Endothelial cell of umbilical vein (primary cell): Measurements from ENCODE around the gene FBXO21. TPM values are rescaled to one million over a fixed set of nuclear protein-coding genes. Genes with fewer than 3 reads are reported as not detected.

Experiments
- BruUV-seq: library from RNA; stranded (reverse); fragments of 400-500 nt; replicated peaks from 2 replicates; lab custom pipeline; 2021; lab: Mats Ljungman, UMichigan
- CTCF ChIA-PET: fragments of 300-600, 350-600 bp; sonication (Branson Sonifier 250); formaldehyde crosslinking; loops from one replicate; lab custom pipeline; 2021; ENCODE audit warnings: antibody characterized with exemption, inconsistent platforms; lab: Charles Lee
- POLR2A ChIA-PET: fragments of 300-600, 350-600 bp; sonication (Branson Sonifier 250); formaldehyde crosslinking; loops from one replicate; lab custom pipeline; 2021; ENCODE audit warnings: antibody characterized with exemption, inconsistent platforms; lab: Charles Lee
- DNase-seq: peaks from one replicate; pipeline ENCODE4 v3.0.0-alpha.2; 2011; ENCODE audit warnings: low read depth, low spot score
- FAIRE-seq: peaks from 2 replicates; lab custom pipeline; 2011; peaks lifted over from hg19 to GRCh38; lab: Jason Lieb, UNC
- H2AFZ ChIP-seq: 2 replicates; pipeline ENCODE4 v1.6.0; 2012; ENCODE audit warnings: low read depth, low read length, control low read depth, inconsistent platforms
- H3K27ac ChIP-seq: 2 replicates; pipeline ENCODE4 v1.5.1; 2011; ENCODE audit warnings: low read depth, mild to moderate bottlenecking, control low read depth, low read length, moderate library complexity; ENCODE audit not compliant: insufficient read depth
- H3K27me3 ChIP-seq, 2 experiments: 2 replicates each; pipeline versions ENCODE4 v1.6.0 to v1.6.1; 2011; ENCODE audit warnings: low read length in 2 of 2, mixed read lengths in 1 of 2; ENCODE audit not compliant: control insufficient read depth in 2 of 2, insufficient read depth in 2 of 2
- H3K36me3 ChIP-seq, 2 experiments: 2 replicates in 1 of 2; 3 replicates in 1 of 2; pipeline ENCODE4 v1.5.1; 2011; ENCODE audit warnings: low read length in 2 of 2, mild to moderate bottlenecking in 1 of 2, moderate library complexity in 1 of 2; ENCODE audit not compliant: control insufficient read depth in 2 of 2, insufficient read depth in 2 of 2; ENCODE audit errors: extremely low read depth in 1 of 2
- H3K4me1 ChIP-seq: 3 replicates; pipeline ENCODE4 v1.5.1; 2011; ENCODE audit warnings: mild to moderate bottlenecking, low read length; ENCODE audit not compliant: control insufficient read depth, insufficient read depth; ENCODE audit errors: extremely low read depth
- H3K4me2 ChIP-seq: 2 replicates; pipeline ENCODE4 v1.6.1; 2011; ENCODE audit warnings: low read length, control low read depth, mixed read lengths; ENCODE audit not compliant: insufficient read depth
- H3K4me3 ChIP-seq, 3 experiments: fragments of 200-600 bp in 1 of 3; sonication (generic), shearing (Covaris generic) in 1 of 3; replicated peaks in 1 of 3; 2 replicates each; pipeline ENCODE4 v1.5.1; 2011 to 2016; ENCODE audit warnings: control low read depth in 3 of 3, low read length in 3 of 3, mild to moderate bottlenecking in 2 of 3, inconsistent platforms in 1 of 3, low read depth in 1 of 3, moderate library complexity in 1 of 3; ENCODE audit not compliant: insufficient read depth in 1 of 3
- H3K79me2 ChIP-seq: 2 replicates; pipeline ENCODE4 v1.6.0; 2012; ENCODE audit warnings: low read length, inconsistent platforms; ENCODE audit not compliant: control insufficient read depth, insufficient read depth
- H3K9ac ChIP-seq: replicated peaks from 2 replicates; pipeline ENCODE3; 2011; ENCODE audit warnings: low read length, control low read depth; ENCODE audit not compliant: insufficient read depth; ENCODE audit errors: extremely low read depth
- H3K9me1 ChIP-seq: replicated peaks from 3 replicates; pipeline ENCODE4 v1.6.0; 2011; ENCODE audit warnings: mild to moderate bottlenecking, low read length; ENCODE audit not compliant: control insufficient read depth, insufficient read depth; ENCODE audit errors: extremely low read depth
- H3K9me3 ChIP-seq: replicated peaks from 2 replicates; pipeline ENCODE4 v1.5.1; 2012; ENCODE audit warnings: low read length, inconsistent platforms; ENCODE audit not compliant: control insufficient read depth, insufficient read depth
- H4K20me1 ChIP-seq: replicated peaks from 2 replicates; pipeline ENCODE3; 2011; ENCODE audit warnings: mild to moderate bottlenecking, low read length; ENCODE audit not compliant: control insufficient read depth, insufficient read depth; ENCODE audit errors: extremely low read depth
- EZH2 ChIP-seq: IDR thresholded peaks from 2 replicates; pipeline ENCODE4 v1.6.1; 2012; ENCODE audit warnings: borderline replicate concordance, low read depth, mild to moderate bottlenecking, moderate library complexity, low read length, inconsistent platforms; ENCODE audit not compliant: severe bottlenecking
- FOS ChIP-seq: IDR thresholded peaks from 2 replicates; pipeline ENCODE4 v1.6.1; 2011; ENCODE audit warnings: mild to moderate bottlenecking, low read length, moderate library complexity, borderline replicate concordance; ENCODE audit not compliant: insufficient read depth
- GATA2 ChIP-seq: IDR thresholded peaks from 2 replicates; pipeline ENCODE4 v1.7.0; 2011; ENCODE audit warnings: low read depth, mild to moderate bottlenecking, moderate library complexity, mixed read lengths, low read length; ENCODE audit not compliant: insufficient read length, insufficient read depth
- JUN ChIP-seq: IDR thresholded peaks from 2 replicates; pipeline ENCODE4 v1.6.1; 2011; ENCODE audit warnings: borderline replicate concordance, low read depth; ENCODE audit not compliant: insufficient read length, insufficient read depth
- MYC ChIP-seq: IDR thresholded peaks from one replicate; pipeline ENCODE4 v1.6.1; 2011; ENCODE audit warnings: mild to moderate bottlenecking, low read depth, low read length
- POLR2A ChIP-seq: IDR thresholded peaks from 2 replicates; pipeline ENCODE4 v1.6.1; 2012; ENCODE audit warnings: low read depth, mild to moderate bottlenecking, control low read depth, low read length
- POLR2AphosphoS5 ChIP-seq: IDR thresholded peaks from 2 replicates; pipeline ENCODE4 v1.6.1; 2012; ENCODE audit warnings: low read depth, mild to moderate bottlenecking, control low read depth, low read length, moderate library complexity; ENCODE audit not compliant: insufficient read depth
- dilution Hi-C: fragments of 300-500 bp; cut with MboI; formaldehyde crosslinking; loops from one replicate; pipeline ENCODE4 v1.15.0; 2019; ENCODE audit warnings: low sequenced_read_pairs; ENCODE audit not compliant: extremely low pct_ligation_motif_present
- intact Hi-C: fragments of 100-400 bp; cut with micrococcal nuclease; formaldehyde crosslinking; loops from one replicate; pipeline ENCODE4 v1.10.0; 2022
- polyA plus RNA-seq, 4 experiments: library from polyadenylated mRNA; depleted of rRNA in 3 of 4; stranded (reverse) in 3 of 4; unstranded in 1 of 4; fragments of >200 nt; gene quantifications; 2 replicates each; pipeline versions ENCODE4 v1.2.1 to v1.2.3, GENCODE V29; 2011 to 2012; ENCODE audit warnings: missing spikeins in 1 of 4
- total RNA-seq: library from RNA; stranded (reverse); gene quantifications from 2 replicates; pipeline ENCODE4 v1.2.3, GENCODE V29; 2021
- TF ChIP-seq, protein P1 (sequence below): IDR thresholded peaks from 2 replicates; pipeline ENCODE4 v1.6.1; 2011; ENCODE audit not compliant: insufficient read depth, insufficient read length
- TF ChIP-seq, protein P2 (sequence below), 2 donors: IDR thresholded peaks; 1 replicate in 1 of 2; 2 replicates in 1 of 2; pipeline ENCODE4 v1.5.1; 2011; ENCODE audit warnings: low read length in 2 of 2, mild to moderate bottlenecking in 2 of 2, moderate library complexity in 2 of 2, control low read depth in 1 of 2, inconsistent platforms in 1 of 2, low read depth in 1 of 2; ENCODE audit not compliant: insufficient read depth in 1 of 2; ENCODE audit errors: extremely low read depth in 1 of 2

FBXO21 gene
- total and polyA plus RNA-seq, 2 donors (not counting 3 experiments of a cell fraction or from before 2014, with no cell fraction given) = 41.6 to 66.7 TPM

GRCh38 chr12:117231750-117232149, 41.5 kb upstream of the FBXO21 start:
- no peak overlapping the region for H3K4me3 ChIP-seq
- no peaks in the 10 kb centered on the region for H3K9me1 ChIP-seq
- FAIRE-seq (no peak), DNase-seq (no peak)
- no peak overlapping the region for H2AFZ ChIP-seq
- no peak overlapping the region for H3K27ac ChIP-seq
- ChIA-PET CTCF (interaction anchor here (1.2 to 3.3 kb wide), 5 partner anchors 135 to 625 kb away, joined by 3 to 21 read pairs (median 7); no protein-coding TSS in a partner anchor), POLR2A (no interaction called here)
- H3K79me2 ChIP-seq = no peaks in the 10 kb centered on the region
- H3K4me2 ChIP-seq = no peak overlapping the region
- H3K27me3 ChIP-seq = no peaks in the 10 kb centered on the region
- intact Hi-C loops = loop anchor here (1.0 kb wide), 1 partner anchor 19 kb away; no protein-coding TSS in a partner anchor
- H3K36me3 ChIP-seq = no peaks in the 10 kb centered on the region
- TF ChIP-seq, protein P1, sequence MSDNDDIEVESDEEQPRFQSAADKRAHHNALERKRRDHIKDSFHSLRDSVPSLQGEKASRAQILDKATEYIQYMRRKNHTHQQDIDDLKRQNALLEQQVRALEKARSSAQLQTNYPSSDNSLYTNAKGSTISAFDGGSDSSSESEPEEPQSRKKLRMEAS = no peak
- no peak for TF ChIP-seq MYC
- TF ChIP-seq GATA2 = no peak
- no peak for TF ChIP-seq POLR2A
- no peak for TF ChIP-seq JUN
- TF ChIP-seq, protein P2, sequence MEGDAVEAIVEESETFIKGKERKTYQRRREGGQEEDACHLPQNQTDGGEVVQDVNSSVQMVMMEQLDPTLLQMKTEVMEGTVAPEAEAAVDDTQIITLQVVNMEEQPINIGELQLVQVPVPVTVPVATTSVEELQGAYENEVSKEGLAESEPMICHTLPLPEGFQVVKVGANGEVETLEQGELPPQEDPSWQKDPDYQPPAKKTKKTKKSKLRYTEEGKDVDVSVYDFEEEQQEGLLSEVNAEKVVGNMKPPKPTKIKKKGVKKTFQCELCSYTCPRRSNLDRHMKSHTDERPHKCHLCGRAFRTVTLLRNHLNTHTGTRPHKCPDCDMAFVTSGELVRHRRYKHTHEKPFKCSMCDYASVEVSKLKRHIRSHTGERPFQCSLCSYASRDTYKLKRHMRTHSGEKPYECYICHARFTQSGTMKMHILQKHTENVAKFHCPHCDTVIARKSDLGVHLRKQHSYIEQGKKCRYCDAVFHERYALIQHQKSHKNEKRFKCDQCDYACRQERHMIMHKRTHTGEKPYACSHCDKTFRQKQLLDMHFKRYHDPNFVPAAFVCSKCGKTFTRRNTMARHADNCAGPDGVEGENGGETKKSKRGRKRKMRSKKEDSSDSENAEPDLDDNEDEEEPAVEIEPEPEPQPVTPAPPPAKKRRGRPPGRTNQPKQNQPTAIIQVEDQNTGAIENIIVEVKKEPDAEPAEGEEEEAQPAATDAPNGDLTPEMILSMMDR (IDR thresholded peaks at IDR 0.05; ENCODE audit: extremely low read depth in 1 of 2, insufficient read depth in 1 of 2, low read depth in 1 of 2, low read length in 2 of 2) = no peak
- no peak for TF ChIP-seq EZH2
- no peak for TF ChIP-seq POLR2AphosphoS5
- TF ChIP-seq FOS = no peak
- no peaks in the 10 kb centered on the region for H3K9me3 ChIP-seq
- no peak overlapping the region for H3K9ac ChIP-seq
- no TSS peak for BruUV-seq
- dilution Hi-C loops = no loop called here
- H3K4me1 ChIP-seq = no peaks in the 10 kb centered on the region
- H4K20me1 ChIP-seq = no peaks in the 10 kb centered on the region
